NCI-H748 treated with DMSO at 0.1 percent for 48 hours (cell line): ENCODE results near the gene PACSIN3.
A peak's percentile ranks its signal among the peaks of the same experiment; 100 is the strongest.
"Not testable (repeated sequence)": the region's sequence is repeated elsewhere in the genome, so short reads cannot be mapped to it uniquely, and the experiment has no call there.

Source experiments
- DNase-seq: peaks from one replicate; lab custom pipeline; 2025; lab: John Stamatoyannopoulos, UW

The PACSIN3 gene

DNA sequence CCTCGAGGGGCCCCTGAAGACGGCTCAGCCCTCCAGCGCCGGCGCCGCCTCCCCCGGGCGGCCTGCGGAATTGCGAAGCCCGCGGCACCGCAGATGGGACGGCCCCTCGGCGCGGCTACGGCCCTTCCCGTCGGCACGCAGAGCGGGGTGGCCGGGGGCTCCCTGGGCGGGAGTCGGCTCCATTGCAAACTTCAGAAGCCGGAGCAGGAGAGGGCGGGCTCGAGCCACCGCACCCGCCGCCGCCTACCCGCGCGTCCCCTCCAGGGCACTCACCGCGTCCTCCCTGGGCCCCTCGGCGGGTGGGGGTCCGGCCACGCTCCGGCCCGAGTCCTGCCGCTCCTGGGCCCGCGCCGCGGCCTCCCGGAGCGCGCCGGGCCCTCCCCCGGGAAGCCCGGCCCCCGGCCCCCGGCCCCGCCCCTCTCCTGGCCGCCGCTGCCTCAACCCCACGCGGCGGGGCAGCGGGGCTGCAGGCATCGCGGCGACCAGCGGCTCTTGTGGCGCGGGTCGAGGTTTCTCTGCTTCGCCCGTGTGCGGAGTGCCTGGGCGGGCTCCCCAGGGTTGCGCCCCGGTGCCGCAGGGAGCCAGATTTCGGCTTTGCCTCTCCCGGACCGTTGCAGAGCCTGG lies at the start of gene PACSIN3:
PACSIN3 (minus strand) TSS at position 359 of the 624 bp plus-strand sequence. CDS start 3,707 bp downstream, outside the sequence.
- DNase-seq, result no peak

- DNase-seq, result no peak
Observed at GRCh38 chr11:47235163-47235562, 48.9 kb upstream of the PACSIN3 start.

DNA sequence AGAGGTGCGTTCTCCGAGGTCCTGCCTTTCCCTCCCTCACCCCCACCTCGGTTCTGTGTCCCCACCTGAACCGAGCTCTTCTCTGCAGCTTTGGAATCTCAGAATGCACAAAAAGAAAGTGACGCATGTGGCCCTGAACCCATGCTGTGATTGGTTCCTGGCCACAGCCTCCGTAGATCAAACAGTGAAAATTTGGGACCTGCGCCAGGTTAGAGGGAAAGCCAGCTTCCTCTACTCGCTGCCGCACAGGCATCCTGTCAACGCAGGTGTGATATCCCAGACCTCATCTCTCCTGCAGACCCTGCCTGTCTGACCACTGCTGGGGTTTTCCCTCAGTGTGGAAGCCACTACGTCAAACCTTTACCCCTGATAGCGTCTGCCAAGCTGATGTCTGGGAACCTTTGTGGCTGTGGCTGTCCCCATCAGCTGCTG lies 48.5 kb upstream of the PACSIN3 start:
- no peak for DNase-seq

GRCh38 chr11:47233989-47234668 lies 47.9 kb upstream of the PACSIN3 start:
- no peak for DNase-seq

DNA sequence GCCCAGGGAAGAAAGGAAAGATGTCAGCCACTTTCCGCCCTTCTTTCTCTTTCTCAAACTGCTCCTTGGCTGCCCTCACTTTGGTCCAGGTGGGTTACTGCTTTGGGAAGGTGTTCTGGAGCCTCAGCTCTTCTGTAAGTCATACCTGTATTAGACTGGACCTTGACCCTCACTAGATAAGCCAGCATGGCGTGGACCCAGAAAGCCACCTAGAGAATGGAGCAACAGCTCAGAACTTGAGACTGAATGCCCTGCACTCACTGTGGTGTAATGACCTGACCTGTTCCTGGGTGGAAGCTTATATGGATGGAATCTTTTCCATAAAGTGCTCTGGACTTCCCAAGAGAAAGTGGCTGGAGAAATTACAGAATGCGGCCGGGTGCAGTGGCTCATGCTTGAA lies 46.8 kb upstream of the PACSIN3 start:
- DNase-seq, result no peak

GRCh38 chr11:47229161-47229560 lies 42.9 kb upstream of the PACSIN3 start:
- DNase-seq, result no peak

- DNase-seq, result no peak
Observed at GRCh38 chr11:47225552-47226400, 39.5 kb upstream of the PACSIN3 start.

DNA sequence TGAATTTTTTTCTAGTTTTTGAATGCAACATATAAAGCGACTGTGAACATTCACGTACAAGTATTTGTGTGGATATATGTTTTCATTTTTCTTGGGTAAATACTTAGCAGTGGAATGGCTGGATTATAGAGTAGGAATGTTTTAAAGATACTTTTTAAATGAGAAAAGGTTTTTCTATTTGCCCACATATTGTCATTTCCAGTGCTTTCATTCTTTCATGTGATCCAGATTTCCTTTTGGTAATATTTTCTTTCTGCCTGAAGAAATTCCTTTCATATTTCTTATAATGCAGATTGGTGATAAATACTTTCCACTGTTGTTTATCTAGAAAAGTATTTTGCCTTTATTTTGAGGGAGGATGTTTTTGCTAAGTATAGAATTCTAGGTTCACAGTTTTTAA lies 36.5 kb upstream of the PACSIN3 start:
- DNase-seq, result no peak

DNA sequence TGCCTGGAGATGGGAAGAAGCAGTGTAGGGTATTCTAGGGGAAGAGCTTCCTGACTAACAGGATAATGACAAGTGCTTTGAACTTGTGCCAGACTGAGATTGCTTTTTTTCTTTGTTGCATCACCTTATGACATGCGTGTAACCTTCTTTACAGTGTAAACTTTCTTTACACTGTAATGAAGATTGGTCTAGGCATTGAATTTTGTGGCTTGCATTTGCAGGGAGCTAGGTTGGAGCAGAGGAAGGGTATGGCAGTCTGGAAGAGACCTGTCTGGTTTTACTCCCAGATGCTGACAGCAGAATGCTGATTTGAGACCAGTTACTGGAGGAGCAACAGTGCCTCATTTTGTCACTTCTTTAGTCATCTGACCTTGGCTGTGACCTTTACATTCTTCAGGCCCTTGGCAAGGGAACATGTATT lies 34.2 kb upstream of the PACSIN3 start:
- no peak for DNase-seq

DNA sequence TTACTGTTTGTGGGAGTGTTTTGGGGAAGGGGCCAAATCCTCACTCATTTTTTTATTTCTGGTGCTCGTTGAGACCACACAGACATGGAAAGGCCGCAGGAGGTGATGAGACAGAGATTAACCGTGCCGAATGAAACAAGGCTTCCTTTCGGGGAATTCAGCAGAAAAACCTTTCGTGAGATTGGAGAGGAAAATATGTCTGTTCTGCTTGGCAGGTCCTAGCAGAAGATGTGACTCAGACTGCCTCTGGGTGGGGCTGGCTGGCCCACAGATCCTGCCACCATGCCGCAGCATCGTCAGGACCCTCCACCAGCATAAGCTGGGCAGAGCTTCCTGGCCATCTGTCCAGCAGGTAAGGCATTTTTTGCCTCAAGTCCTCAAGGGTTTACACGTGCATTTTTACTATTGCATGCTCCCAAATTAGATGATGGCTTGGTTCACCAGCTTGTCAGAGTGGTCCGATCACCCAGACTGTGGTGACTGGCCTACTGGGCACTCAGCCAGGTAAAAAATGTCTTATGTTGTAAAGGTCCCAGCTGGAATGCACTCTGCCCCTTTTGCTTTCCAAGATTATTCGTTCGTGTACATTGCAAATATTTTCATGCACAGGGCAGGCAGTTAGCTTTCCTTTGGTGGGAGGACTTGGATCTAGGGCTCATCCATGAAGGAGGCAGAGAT lies 30.0 kb upstream of the PACSIN3 start:
- no peak for DNase-seq

GRCh38 chr11:47215366-47215910 lies 29.2 kb upstream of the PACSIN3 start:
- peak; percentile 56 for DNase-seq

DNA sequence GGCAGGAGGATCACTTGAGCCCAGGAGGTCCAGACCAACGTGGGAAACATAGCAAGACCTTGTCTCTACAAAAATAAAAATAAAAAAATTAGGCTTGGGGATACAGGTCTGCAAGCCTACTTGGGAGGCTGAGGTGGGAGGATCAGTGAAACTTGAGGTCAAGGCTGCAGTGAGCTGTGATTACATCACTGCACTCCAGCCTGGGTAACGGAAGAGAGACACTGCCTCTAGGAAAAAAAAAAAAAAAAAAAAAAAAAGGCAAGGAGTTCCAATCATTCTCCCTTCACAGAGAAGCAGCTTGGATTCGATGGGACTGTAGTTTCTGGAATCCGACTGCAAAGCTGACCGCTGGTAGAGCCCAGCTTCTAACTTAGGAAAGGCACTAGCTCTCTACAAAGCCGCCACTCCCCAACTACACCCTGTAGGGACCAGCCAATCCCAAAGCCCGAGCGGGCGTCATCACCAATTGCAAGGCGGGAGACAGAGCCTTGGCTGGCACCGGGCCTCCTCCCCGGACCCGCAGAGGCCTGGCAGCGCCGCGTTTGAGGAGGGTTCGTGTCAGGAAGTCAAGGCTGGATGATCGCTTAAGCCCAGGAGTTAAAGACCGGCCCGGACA lies 27.8 kb upstream of the PACSIN3 start:
- DNase-seq, result peak; percentile 83

GRCh38 chr11:47212938-47213337 lies 26.7 kb upstream of the PACSIN3 start:
- no peak for DNase-seq

- no peak for DNase-seq
Observed at GRCh38 chr11:47208628-47209027, 22.4 kb upstream of the PACSIN3 start.

GRCh38 chr11:47208008-47208552 lies 21.8 kb upstream of the PACSIN3 start:
- not testable (repeated sequence) for DNase-seq

GRCh38 chr11:47207459-47207858 lies 21.2 kb upstream of the PACSIN3 start:
- DNase-seq, result no peak

- not testable (repeated sequence) for DNase-seq
Observed at GRCh38 chr11:47206577-47206976, 20.3 kb upstream of the PACSIN3 start.

DNA sequence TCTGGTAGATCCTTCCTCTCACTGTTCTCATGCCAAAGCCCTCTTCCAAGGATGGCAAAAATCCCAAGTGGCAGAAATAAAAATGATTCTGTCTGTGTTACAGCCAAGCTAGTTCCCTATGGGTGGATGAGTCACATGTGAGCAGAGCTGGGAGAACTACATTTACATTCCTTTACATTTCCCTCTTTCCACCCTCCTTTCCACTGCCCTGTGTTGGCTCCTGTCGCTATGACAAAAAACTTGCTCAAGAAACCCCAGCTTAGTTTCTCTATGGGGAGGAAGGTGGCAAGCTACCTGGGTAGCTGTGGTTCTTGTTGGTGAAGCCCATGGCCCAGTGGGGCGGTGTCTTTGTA lies 18.4 kb upstream of the PACSIN3 start:
- no peak for DNase-seq

GRCh38 chr11:47202576-47202975 lies 16.3 kb upstream of the PACSIN3 start:
- DNase-seq, result no peak

- DNase-seq, result no peak
Observed at GRCh38 chr11:47201015-47201414, 14.8 kb upstream of the PACSIN3 start.

GRCh38 chr11:47198161-47198560 lies 11.9 kb upstream of the PACSIN3 start:
- not testable (repeated sequence) for DNase-seq
